Esophagus squamous epithelium (tissue), 4 donors: Measurements from ENCODE around the gene KIR3DL1.
"Not testable (repeated sequence)": the region's sequence is repeated elsewhere in the genome, so short reads cannot be mapped to it uniquely, and the experiment has no call there.

ENCODE experiments used
- POLR2A ChIP-seq, 4 donors: fragments of 450-650 bp; IDR thresholded peaks; one replicate each; pipeline ENCODE4 v1.6.1; 2017; ENCODE audit warnings: antibody characterized with exemption in 4 of 4, mild to moderate bottlenecking in 4 of 4, moderate library complexity in 3 of 4
- TF ChIP-seq, protein P1 (sequence below), 6 experiments: fragments of 450-650 bp in 4 of 6; fragments of 200-600 bp in 2 of 6; sonication (generic) in 2 of 6; IDR thresholded peaks; one replicate each; pipeline ENCODE4 v1.5.1; 2016 to 2019; ENCODE audit warnings: antibody characterized with exemption in 6 of 6, mild to moderate bottlenecking in 4 of 6, moderate library complexity in 4 of 6

- TF ChIP-seq, protein P1, sequence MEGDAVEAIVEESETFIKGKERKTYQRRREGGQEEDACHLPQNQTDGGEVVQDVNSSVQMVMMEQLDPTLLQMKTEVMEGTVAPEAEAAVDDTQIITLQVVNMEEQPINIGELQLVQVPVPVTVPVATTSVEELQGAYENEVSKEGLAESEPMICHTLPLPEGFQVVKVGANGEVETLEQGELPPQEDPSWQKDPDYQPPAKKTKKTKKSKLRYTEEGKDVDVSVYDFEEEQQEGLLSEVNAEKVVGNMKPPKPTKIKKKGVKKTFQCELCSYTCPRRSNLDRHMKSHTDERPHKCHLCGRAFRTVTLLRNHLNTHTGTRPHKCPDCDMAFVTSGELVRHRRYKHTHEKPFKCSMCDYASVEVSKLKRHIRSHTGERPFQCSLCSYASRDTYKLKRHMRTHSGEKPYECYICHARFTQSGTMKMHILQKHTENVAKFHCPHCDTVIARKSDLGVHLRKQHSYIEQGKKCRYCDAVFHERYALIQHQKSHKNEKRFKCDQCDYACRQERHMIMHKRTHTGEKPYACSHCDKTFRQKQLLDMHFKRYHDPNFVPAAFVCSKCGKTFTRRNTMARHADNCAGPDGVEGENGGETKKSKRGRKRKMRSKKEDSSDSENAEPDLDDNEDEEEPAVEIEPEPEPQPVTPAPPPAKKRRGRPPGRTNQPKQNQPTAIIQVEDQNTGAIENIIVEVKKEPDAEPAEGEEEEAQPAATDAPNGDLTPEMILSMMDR (IDR thresholded peaks at IDR 0.05): not testable (repeated sequence)
- TF ChIP-seq POLR2A (IDR thresholded peaks at IDR 0.05): not testable (repeated sequence)
Measured at GRCh38 chr19:54788154-54788553, 28.1 kb upstream of the KIR3DL1 start.
